SIG-M5 (cell line): ENCODE data around the gene JCAD.

Experiments
- DNase-seq: peaks from one replicate; lab custom pipeline; 2025; lab: John Stamatoyannopoulos, UW

The JCAD gene

DNA sequence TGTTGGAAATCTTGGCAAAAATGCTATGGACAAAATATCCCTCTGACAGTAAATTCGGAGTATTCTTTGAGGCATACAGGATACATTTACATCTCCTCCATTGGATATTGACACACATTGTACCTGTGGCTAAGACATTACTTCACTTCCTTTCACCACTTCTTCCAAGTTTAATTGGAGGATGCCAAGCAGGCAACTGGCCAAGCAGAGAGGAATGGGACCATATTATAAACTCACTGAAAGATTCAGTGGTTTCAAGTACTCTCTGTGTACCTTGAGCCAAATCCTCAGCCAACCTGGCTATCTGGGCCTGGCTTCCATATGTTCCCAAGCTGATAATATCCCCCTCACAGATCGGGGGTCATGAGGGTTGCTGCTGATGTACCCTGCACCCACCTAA, 14.7 kb upstream of the JCAD start:
- DNase-seq, result no peak

GRCh38 chr10:30073767-30074060, 14.3 kb upstream of the JCAD start:
- no peak for DNase-seq

GRCh38 chr10:30073045-30073766, 13.8 kb upstream of the JCAD start:
- DNase-seq, result no peak

- no peak for DNase-seq
These were observed 12.7 kb upstream of the JCAD start for GRCh38 chr10:30072068-30072467.

- DNase-seq, result no peak
These were observed 10.8 kb upstream of the JCAD start for GRCh38 chr10:30070001-30070685.

DNA sequence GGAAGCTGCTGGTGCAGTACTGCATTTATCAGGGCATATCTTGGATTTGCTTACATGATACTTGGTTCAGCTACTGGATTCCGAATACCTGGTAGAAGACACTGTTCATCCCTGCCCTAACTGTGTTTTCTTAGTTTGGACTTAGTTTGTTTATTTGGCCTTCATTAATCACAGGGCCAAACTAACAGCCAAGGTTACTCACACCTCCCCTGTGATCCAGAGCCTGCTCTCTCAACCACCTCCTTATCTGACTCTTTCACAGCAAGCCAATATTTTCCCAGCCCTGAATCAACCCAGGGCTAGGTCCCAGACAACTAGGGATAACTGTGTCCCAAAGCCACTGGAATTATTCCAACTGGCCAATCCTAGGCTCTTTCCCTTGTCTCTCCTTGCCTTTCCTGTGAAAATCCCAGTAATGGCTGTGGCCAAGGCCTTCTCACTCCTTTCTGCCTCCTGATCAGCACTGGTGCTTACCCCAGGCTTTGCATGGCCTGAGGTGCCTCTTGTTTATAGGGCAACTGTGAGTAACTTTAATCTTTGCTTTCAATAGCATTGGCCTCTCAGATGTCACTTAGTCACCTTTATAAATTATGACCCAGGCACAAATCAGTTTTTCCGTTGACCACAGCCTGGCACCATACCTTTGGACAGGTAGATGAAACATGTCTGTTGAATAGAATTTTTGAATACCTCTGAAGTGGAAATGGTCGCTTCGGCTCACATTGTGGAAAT, 9.3 kb upstream of the JCAD start:
- no peak for DNase-seq

GRCh38 chr10:30063099-30063498, 3.7 kb upstream of the JCAD start:
- DNase-seq, result no peak

GRCh38 chr10:30062582-30062981, 3.2 kb upstream of the JCAD start:
- no peak for DNase-seq

DNA sequence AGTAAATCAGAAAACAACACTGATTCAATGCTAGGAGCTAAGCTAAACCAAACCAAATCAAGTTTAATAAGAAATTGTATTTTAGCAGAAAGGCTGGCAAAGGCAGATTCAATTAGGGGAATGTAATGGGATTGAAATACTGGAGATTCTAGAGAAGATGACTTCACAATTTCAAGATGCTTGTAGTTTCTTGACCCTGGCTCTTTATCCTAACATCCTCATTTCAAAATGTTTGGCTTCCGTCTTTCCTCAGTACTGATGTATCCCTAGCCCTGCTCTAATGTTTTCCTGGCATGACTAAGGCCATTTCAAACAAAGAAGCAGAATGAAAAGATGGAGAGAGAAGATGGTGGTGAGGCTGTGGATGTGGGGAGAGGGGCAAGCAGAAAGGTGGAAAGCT, 2.7 kb upstream of the JCAD start:
- DNase-seq, result no peak

GRCh38 chr10:30058570-30059132, 735 bp downstream of the JCAD start:
- no peak for DNase-seq

DNA sequence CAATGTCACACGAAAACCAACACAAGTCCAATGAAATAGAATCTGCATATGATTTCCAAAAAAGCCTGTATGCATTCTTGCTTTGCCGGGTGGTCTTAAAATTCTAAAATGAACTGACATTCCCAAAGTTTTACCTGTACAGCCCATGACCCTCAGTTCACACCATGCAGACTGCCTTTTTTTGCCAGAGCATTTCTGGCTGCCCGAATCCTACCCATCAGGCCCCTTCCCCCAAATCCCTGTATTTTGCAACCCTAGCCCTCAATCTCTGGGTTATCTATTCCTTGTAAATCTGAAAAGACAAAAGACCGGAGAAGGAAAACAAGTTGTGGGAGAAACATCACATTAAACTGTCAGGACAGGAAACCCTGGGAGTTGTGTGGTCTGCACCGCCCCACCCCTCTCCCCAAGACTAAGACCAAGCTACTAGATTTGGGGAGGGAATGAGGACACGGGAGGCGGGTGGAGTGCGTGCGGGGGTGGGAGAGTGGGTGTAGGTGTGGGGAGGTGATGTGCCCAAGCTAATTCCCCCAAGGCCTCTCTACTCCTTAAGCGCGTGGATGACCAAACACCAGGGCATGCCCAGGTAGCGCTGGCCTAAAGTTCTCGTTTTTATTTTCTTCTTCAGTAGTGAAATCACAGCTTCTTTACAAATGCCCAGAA, 1.4 kb downstream of the JCAD start:
- DNase-seq, result no peak

DNA sequence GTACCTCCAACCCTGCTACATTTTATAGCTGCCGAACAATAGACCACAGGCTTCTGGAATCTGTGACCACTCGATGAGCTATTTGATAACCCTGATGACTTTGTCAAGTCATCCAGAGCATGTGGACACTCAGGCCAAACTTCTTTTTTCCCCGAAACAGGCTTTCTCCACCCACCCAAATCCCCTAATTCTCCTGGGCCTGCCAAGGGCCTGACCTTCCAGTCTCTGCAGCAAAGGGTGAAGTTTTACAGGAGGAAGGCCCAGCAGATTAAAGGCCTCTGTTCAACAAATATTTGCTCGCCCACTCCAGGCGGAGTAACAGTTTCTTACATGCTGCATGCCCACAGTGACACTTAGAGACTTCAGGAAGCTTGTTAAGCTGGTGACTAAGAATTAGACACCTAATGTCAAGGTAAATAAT, 2.0 kb downstream of the JCAD start:
- no peak for DNase-seq

- DNase-seq, result no peak
These were observed 2.5 kb downstream of the JCAD start for GRCh38 chr10:30056767-30057355.

DNA sequence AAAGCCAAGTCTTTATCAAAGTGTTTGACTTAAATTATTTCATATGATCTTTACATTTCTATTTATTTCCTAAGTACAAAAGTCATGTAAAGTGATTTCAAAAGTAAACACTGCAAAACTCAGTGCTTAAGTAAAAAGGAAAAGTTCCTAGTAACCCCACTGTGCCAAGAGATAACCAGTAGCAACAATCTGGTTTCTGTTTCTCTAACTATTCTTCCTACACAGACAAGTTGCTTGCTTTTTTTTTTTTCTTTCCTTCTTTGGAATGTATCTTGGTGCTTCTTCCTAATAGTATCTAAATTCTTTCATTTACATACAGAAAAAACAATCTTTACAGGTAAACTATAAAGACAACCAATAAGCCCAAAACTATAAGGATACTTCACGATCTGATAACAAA, 3.1 kb downstream of the JCAD start:
- DNase-seq, result no peak

GRCh38 chr10:30055226-30055662, 4.1 kb downstream of the JCAD start:
- no peak for DNase-seq

- DNase-seq, result no peak
These were observed 7.3 kb downstream of the JCAD start for GRCh38 chr10:30052062-30052461.

GRCh38 chr10:30051220-30051619, 8.2 kb downstream of the JCAD start:
- DNase-seq, result no peak

DNA sequence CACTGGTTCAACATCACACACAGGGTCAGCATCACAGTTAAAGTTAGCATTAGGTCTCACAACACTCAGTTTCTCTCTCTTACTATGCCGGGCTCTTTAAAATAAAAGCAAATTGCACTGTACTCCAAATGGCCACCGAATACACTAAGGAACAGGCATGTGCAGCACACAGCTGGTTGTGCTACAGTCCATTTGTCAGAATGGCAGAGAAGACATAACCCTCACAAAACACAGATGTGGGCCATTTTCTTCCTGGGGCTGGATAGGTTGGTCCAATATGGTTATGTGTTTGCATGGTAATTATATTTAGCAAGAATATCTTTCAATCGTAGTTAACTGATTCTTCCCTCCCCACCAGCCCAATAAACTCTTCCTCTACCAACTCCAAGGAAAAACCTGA, 9.0 kb downstream of the JCAD start:
- DNase-seq, result no peak

- no peak for DNase-seq
These were observed 10.4 kb downstream of the JCAD start for GRCh38 chr10:30048768-30049517.

DNA sequence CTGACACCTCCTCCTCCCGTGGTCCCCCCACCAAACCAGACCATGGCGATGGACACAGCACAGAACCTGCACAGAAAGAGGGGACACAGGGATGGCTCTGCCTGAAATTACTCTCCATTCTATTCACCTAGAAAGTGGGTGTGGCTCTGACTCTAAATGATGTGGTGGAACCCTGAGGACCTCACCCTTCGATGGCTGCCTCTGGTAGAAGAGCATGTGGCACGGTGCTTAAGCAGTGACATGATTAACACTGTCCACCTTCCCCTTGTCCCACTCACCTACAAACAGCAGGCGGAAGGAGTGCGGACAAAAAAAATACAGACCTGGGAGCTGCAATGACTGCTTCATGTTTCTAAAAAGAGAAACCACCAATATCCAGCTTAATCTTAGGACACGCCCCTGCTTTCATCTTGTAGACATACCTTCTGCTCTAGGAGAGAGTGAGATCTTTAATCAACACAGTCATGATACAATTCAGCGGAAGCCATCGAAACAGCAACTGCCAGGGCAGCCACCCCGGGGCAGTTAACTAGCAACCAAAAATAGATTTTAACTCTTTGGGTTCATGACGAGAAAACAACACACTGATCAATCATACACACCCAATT, 11.4 kb downstream of the JCAD start:
- DNase-seq, result no peak

- DNase-seq, result no peak
These were observed 12.0 kb downstream of the JCAD start for GRCh38 chr10:30047430-30047829.
